ENCODE data around the gene PPP2R3A. TPM values are rescaled to one million over a fixed set of nuclear protein-coding genes. Genes with fewer than 3 reads are reported as not detected.

Gene PPP2R3A
- total and polyA plus RNA-seq, 7 donors = 4.0 to 49.0 (median 32.9) TPM

DNA sequence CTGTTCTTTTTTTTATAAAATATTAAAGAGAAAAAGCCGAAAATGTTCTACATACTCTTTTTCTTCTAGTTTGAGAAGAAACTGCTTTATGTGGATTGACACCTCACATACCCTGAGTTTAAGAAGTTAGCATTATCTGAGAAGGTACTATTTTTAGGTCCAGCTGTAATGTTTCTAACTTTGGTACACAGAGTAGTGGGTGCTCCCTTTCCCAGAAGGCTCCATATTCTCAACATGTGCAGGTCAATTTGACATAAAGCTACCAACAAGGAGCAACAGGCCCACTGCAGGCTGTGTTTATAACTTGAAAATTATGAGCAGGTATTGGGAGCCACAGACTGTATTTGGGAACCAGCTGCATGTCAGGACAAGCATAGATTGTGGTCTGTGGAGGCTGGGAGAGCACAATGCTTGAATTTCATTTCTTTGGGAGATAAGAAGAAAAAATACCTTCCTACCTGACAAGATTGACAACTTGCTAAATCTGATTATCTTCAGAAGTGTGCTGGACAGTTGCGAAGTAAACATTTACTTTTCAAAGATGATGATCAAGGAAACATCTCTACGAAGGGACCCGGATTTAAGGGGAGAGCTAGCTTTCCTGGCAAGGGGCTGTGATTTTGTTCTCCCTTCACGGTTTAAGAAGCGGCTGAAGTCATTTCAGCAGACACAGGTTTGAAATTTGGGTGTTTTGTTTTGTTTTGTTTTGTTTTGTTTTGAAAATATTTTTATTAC lies 57.2 kb downstream of the PPP2R3A start:
- Histone ChIP-seq H3K9me3 (no peaks in the 10 kb centered on the region), H3K27ac (peak overlapping the region in 3 of 4 donors; percentile 25 to 64 (median 30)), H3K36me3 (peaks cover 0 to 11% (median 0%) of the 10 kb centered on the region in 4 donors), H3K4me1 (peaks cover 0 to 79% (median 49%) of the 10 kb centered on the region in 4 donors), H3K4me3 (no peak overlapping the region), H3K27me3 (no peaks in the 10 kb centered on the region)
- WGBS, 2 donors = 93 to 95% methylated on average over 6 of the region's 6 CpGs
- DNase-seq = no peak
- TF ChIP-seq POLR2AphosphoS5 (IDR thresholded peaks at IDR 0.05) (no peak), CTCF (IDR thresholded peaks at IDR 0.05) (no peak), EP300 (IDR thresholded peaks at IDR 0.05) (no peak), POLR2A (IDR thresholded peaks at IDR 0.05) (no peak)
- intact Hi-C loops (cut with DNase I) = no loop called here

DNA sequence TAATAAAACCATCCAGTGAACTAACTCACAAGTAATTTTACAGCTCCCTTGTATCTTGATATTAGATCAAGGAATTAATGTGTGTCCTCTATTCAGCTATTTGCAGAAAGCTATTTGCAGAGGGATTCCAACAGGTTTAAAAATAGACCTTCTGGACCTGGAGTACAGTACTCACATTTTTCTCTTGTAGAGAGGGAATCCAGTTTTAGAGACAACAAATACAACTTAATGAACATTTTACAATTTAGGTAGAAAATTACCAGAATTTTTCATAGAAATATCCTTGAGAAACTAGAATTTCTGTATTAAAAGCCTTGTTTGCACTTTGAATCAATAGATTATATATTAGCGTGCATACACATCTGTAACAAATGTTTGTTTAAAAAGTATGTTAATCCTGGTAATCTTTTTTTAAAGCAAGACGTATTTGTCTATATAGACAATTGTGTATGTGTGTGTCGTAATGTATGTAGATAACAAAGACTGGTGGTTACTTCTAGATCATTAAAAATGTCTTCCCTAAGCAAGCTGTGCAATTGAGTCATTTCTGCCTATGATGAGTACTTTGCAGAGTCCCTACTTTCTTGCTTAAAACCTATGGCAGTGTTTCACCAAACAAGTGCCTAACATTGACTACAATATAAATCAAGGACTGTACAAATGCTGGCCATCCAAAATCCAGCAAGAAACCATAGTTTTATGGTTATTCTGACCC lies 57.9 kb downstream of the PPP2R3A start:
- no peak overlapping the region for H3K4me3 ChIP-seq
- no peaks in the 10 kb centered on the region for H3K27me3 ChIP-seq
- 87 to 94% methylated on average over 3 of the region's 3 CpGs for WGBS, 2 donors
- TF ChIP-seq POLR2AphosphoS5 (IDR thresholded peaks at IDR 0.05) (no peak), CTCF (IDR thresholded peaks at IDR 0.05) (no peak), POLR2A (IDR thresholded peaks at IDR 0.05) (no peak), EP300 (IDR thresholded peaks at IDR 0.05) (no peak)
- peaks cover 0 to 71% (median 43%) of the 10 kb centered on the region in 4 donors for H3K4me1 ChIP-seq
- H3K36me3 ChIP-seq = peaks cover 0 to 17% (median 0%) of the 10 kb centered on the region in 4 donors
- no peak for DNase-seq
- H3K27ac ChIP-seq = peak overlapping the region in 3 of 4 donors; percentile 25 to 64 (median 30)
- no peaks in the 10 kb centered on the region for H3K9me3 ChIP-seq
- intact Hi-C loops (cut with DNase I) = no loop called here

DNA sequence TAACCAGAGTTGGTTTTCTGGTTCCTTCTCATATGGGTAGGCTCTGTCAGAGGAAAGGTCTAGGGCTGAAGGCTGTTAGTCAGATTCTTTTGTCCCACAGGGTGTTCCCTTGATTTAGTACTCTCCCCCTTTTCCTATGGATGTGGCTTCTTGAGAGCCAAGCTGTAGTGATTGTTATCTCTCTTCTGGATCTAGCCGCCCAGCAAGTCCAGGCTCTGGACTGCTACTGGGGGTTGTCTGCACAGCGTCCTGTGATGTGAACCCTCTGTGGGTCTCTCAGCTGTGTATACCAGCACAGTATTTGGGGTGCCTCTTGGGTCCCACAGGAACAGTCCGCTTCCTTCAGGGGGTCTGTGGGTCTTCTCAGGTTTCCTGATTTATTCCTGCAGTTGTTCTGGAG lies 70.8 kb downstream of the PPP2R3A start:
- TF ChIP-seq POLR2A (IDR thresholded peaks at IDR 0.05) (no peak), POLR2AphosphoS5 (IDR thresholded peaks at IDR 0.05) (no peak), EP300 (IDR thresholded peaks at IDR 0.05) (no peak), CTCF (IDR thresholded peaks at IDR 0.05) (no peak)
- H3K36me3 ChIP-seq = peaks cover 0 to 24% (median 0%) of the 10 kb centered on the region in 4 donors
- no peaks in the 10 kb centered on the region for H3K27me3 ChIP-seq
- H3K27ac ChIP-seq = no peak overlapping the region
- no peak for DNase-seq
- no peak overlapping the region for H3K4me3 ChIP-seq
- 96 to 98% methylated on average over 3 of the region's 3 CpGs for WGBS, 2 donors
- peaks cover 0 to 4% (median 0%) of the 10 kb centered on the region in 4 donors for H3K9me3 ChIP-seq
- H3K4me1 ChIP-seq = no peaks in the 10 kb centered on the region
- intact Hi-C loops (cut with DNase I) = loop anchor here (5.0 kb wide), 1 partner anchor 69 kb away; the partner anchor contains the start of gene PPP2R3A

DNA sequence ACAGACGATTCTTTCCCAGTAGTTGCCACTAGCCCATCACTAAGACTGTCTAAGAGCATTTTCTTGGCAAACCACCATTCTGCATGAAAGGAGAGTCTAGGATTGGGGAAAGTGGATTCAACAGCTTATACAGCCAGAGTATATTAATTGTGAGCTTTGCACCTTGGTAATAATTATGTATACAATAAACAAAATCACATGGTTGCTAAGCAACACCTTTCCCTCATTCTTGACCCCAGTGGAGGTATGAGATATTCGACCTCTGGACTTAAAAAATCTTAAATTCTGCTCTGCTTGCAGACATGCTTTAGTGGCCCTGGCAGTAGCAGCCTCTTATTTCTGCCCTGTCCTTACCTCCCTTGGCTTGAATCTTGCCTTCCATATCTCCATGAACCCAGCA lies 73.1 kb downstream of the PPP2R3A start:
- TF ChIP-seq EP300 (IDR thresholded peaks at IDR 0.05) (no peak), POLR2A (IDR thresholded peaks at IDR 0.05) (no peak)
- Histone ChIP-seq H3K36me3 (peaks cover 0 to 31% (median 0%) of the 10 kb centered on the region in 4 donors), H3K4me1 (no peaks in the 10 kb centered on the region), H3K4me3 (no peak overlapping the region), H3K27me3 (no peaks in the 10 kb centered on the region), H3K27ac (no peak overlapping the region), H3K9me3 (no peaks in the 10 kb centered on the region)
- DNase-seq = no peak
- intact Hi-C loops (cut with DNase I) = loop anchor here (5.0 kb wide), 1 partner anchor 71 kb away; the partner anchor contains the start of gene PPP2R3A
- WGBS, 2 donors = 66 to 83% methylated on average over 2 of the region's 2 CpGs

DNA sequence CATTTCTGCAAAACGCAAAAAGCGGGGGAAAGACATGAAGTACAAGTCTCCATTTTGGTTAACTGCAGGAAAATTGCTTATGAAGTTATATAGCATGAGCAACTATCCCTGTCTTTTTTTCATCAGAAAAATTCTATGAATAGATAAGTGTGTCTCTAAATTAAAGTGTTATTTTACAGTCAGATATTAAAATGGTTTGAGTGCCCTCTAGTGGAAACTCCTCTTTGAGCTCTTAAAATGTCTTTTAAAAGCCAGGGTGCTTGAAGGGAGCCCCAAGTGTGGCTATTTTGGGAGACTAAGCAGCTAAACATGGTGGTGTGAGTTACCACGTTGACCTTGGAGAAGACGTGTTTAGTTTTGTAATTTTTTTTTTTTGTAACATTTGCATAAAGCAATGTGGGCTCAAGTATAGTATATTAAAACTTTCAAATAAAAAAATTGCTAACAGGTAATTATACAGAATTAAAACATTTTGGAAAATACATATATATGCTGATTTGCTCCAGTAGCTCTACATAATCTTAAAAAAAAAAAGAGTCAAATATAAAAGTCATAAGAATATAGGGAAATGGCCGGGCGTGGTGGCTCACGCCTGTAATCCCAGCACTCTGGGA lies 77.2 kb downstream of the PPP2R3A start:
- WGBS, 2 donors = 73 to 78% methylated on average over 7 of the region's 7 CpGs
- Histone ChIP-seq H3K27ac (no peak overlapping the region), H3K27me3 (no peaks in the 10 kb centered on the region), H3K36me3 (peaks cover 8 to 71% (median 13%) of the 10 kb centered on the region in 4 donors), H3K4me3 (no peak overlapping the region), H3K4me1 (no peaks in the 10 kb centered on the region), H3K9me3 (no peaks in the 10 kb centered on the region)
- DNase-seq = no peak
- intact Hi-C loops (cut with DNase I) = loop anchor here (2.0 kb wide), 1 partner anchor 124 kb away; no protein-coding TSS in a partner anchor
- TF ChIP-seq CTCF (IDR thresholded peaks at IDR 0.05) (peak; percentile 33 to 60 (median 41)), POLR2A (IDR thresholded peaks at IDR 0.05) (no peak), EP300 (IDR thresholded peaks at IDR 0.05) (no peak)
